Dendritic cell treated with granulocyte-macrophage colony-stimulating factor and Interleukin-4, amounts not matched to agents 40 ng/mL and 50 ng/mL, for 4 days (primary cell): ENCODE data around the gene ASIP.

ENCODE experiments used
- H3K27ac Mint-ChIP-seq: one replicate; pipeline ENCODE4 v1.8.0; 2022; ENCODE audit warnings: mild to moderate bottlenecking, mixed read lengths
- H3K27me3 Mint-ChIP-seq: one replicate; pipeline ENCODE4 v1.8.0; 2022; ENCODE audit warnings: mild to moderate bottlenecking, mixed read lengths
- H3K36me3 Mint-ChIP-seq: one replicate; pipeline ENCODE4 v1.8.0; 2022; ENCODE audit warnings: low read depth, mixed read lengths
- H3K4me1 Mint-ChIP-seq: one replicate; pipeline ENCODE4 v1.8.0; 2022; ENCODE audit warnings: low read depth, mixed read lengths
- H3K4me3 Mint-ChIP-seq: one replicate; pipeline ENCODE4 v1.8.0; 2022; ENCODE audit warnings: mild to moderate bottlenecking, moderate library complexity, mixed read lengths
- H3K9me3 Mint-ChIP-seq: one replicate; pipeline ENCODE4 v1.8.0; 2022; ENCODE audit warnings: mixed read lengths
- intact Hi-C: fragments of 100-400 bp; cut with micrococcal nuclease; formaldehyde crosslinking; loops from one replicate; pipeline ENCODE4 v1.15.0; 2022

The ASIP gene

DNA sequence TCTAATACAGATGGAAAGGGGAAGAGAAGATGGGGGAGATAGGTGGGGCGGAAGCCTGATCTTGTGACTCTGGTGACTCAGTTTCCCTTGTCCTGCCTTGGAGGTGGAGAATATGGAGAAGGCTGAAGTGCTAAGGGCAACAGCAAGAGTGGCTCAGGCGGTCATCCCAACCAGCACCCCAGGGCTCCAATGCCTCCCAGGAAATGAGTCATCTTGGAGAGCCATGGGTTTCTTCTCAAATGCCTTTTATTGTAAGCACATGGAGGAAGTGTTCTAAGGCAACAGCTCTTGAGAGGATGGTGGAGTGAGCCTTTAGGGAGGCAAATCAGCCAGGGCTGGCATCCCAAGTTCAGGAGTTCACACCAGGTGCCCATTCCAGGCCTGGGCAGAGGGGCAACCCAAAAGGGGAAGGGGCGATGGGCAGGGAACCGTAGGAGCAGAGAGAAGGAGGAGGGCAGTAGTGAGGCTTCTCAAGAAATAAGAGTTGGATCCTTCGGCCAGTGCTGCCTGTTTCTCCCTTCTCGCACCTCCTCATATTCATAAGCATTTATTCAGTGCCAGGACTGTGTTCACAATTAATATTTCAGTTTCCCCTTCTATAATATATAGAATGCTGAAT is 75.1 kb downstream of the ASIP start:
- no peaks in the 10 kb centered on the region for H3K9me3 Mint-ChIP-seq
- no peak overlapping the region for H3K27ac Mint-ChIP-seq
- H3K27me3 Mint-ChIP-seq = peaks cover 25% of the 10 kb centered on the region
- H3K4me1 Mint-ChIP-seq = peaks cover 34% of the 10 kb centered on the region
- no peak overlapping the region for H3K4me3 Mint-ChIP-seq
- intact Hi-C loops = loop anchor here (10.0 kb wide), 2 partner anchors 98 to 448 kb away; no protein-coding TSS in a partner anchor
- no peaks in the 10 kb centered on the region for H3K36me3 Mint-ChIP-seq
